Stimulated activated CD8-positive, alpha-beta memory T cell treated with anti-CD3 and anti-CD28 coated beads, Interleukin-2, amount 100 ng/mL, for 1 hour (primary cell): ENCODE results near the gene FOXP4.

Experiments used
- DNase-seq, 2 donors: peaks; one replicate each; pipeline ENCODE4 v3.0.0-alpha.2; 2020; ENCODE audit warnings: low read depth in 2 of 2

The FOXP4 gene

GRCh38 chr6:41644297-41644879 is 98.2 kb downstream of the FOXP4 start:
- DNase-seq = no peak

GRCh38 chr6:41645007-41645618 is 98.9 kb downstream of the FOXP4 start:
- DNase-seq = no peak

GRCh38 chr6:41646026-41646795 is 100.0 kb downstream of the FOXP4 start:
- no peak for DNase-seq

GRCh38 chr6:41647061-41647511 is 100.9 kb downstream of the FOXP4 start:
- no peak for DNase-seq

GRCh38 chr6:41648070-41648585 is 101.9 kb downstream of the FOXP4 start:
- no peak for DNase-seq

- no peak for DNase-seq
These were observed 102.7 kb downstream of the FOXP4 start for GRCh38 chr6:41648921-41649320.

GRCh38 chr6:41649596-41649995 is 103.4 kb downstream of the FOXP4 start:
- no peak for DNase-seq

GRCh38 chr6:41650120-41650519 is 103.9 kb downstream of the FOXP4 start:
- no peak for DNase-seq

GRCh38 chr6:41651246-41651961 is 105.2 kb downstream of the FOXP4 start:
- DNase-seq = no peak
